ENCODE results near the gene ALX4. TPM values are rescaled to one million over a fixed set of nuclear protein-coding genes. Genes with fewer than 3 reads are reported as not detected.

Gene ALX4
- total RNA-seq, 2 donors from 2014 or later = 0.17 to 0.36 TPM

- Histone ChIP-seq H3K36me3 (no peaks in the 10 kb centered on the region), H3K27me3 (replicated peaks; ENCODE audit: insufficient read depth) (no peaks in the 10 kb centered on the region), H3K4me3 (no peak overlapping the region), H3K4me1 (replicated peaks) (no peaks in the 10 kb centered on the region), H3K9me3 (no peaks in the 10 kb centered on the region), H3K27ac (no peak overlapping the region)
- TF ChIP-seq POLR2AphosphoS5 (IDR thresholded peaks at IDR 0.05) (no peak), CTCF (IDR thresholded peaks at IDR 0.05) (no peak)
- 91% methylated on average over 8 of the region's 8 CpGs for WGBS
- intact Hi-C loops (cut with DNase I) = no loop called here
- DNase-seq (ENCODE audit: low spot score) = no peak
Measured at GRCh38 chr11:44267750-44268613, 42.0 kb downstream of the ALX4 start.

GRCh38 chr11:44267006-44267749 lies 42.8 kb downstream of the ALX4 start:
- Histone ChIP-seq H3K36me3 (no peaks in the 10 kb centered on the region), H3K9me3 (no peaks in the 10 kb centered on the region), H3K27ac (no peak overlapping the region), H3K27me3 (replicated peaks; ENCODE audit: insufficient read depth) (no peaks in the 10 kb centered on the region), H3K4me1 (replicated peaks) (no peaks in the 10 kb centered on the region), H3K4me3 (no peak overlapping the region)
- 89% methylated on average over 24 of the region's 24 CpGs for WGBS
- no peak for DNase-seq (ENCODE audit: low spot score)
- intact Hi-C loops (cut with DNase I) = no loop called here
- TF ChIP-seq POLR2AphosphoS5 (IDR thresholded peaks at IDR 0.05) (no peak), POLR2A (IDR thresholded peaks at IDR 0.05) (no peak), CTCF (IDR thresholded peaks at IDR 0.05) (no peak)

GRCh38 chr11:44266056-44266780 lies 43.7 kb downstream of the ALX4 start:
- no peaks in the 10 kb centered on the region for H3K4me1 ChIP-seq (replicated peaks)
- no peaks in the 10 kb centered on the region for H3K36me3 ChIP-seq
- no peak overlapping the region for H3K27ac ChIP-seq
- intact Hi-C loops (cut with DNase I) = no loop called here
- no peak overlapping the region for H3K4me3 ChIP-seq
- no peaks in the 10 kb centered on the region for H3K27me3 ChIP-seq (replicated peaks; ENCODE audit: insufficient read depth)
- no peaks in the 10 kb centered on the region for H3K9me3 ChIP-seq
- no peak for DNase-seq (ENCODE audit: low spot score)
- TF ChIP-seq POLR2A (IDR thresholded peaks at IDR 0.05) = no peak
- no peak for TF ChIP-seq POLR2AphosphoS5 (IDR thresholded peaks at IDR 0.05)
- TF ChIP-seq CTCF (IDR thresholded peaks at IDR 0.05) = no peak
- WGBS = 81% methylated on average over 9 of the region's 9 CpGs

- H3K9me3 ChIP-seq = no peaks in the 10 kb centered on the region
- intact Hi-C loops (cut with DNase I) = no loop called here
- H3K4me1 ChIP-seq (replicated peaks) = no peaks in the 10 kb centered on the region
- no peak overlapping the region for H3K4me3 ChIP-seq
- H3K36me3 ChIP-seq = no peaks in the 10 kb centered on the region
- H3K27ac ChIP-seq = no peak overlapping the region
- no peak for DNase-seq (ENCODE audit: low spot score)
- TF ChIP-seq CTCF (IDR thresholded peaks at IDR 0.05) = no peak
- TF ChIP-seq POLR2A (IDR thresholded peaks at IDR 0.05) = no peak
- no peak for TF ChIP-seq POLR2AphosphoS5 (IDR thresholded peaks at IDR 0.05)
- WGBS = 76% methylated on average over 20 of the region's 22 CpGs
- no peaks in the 10 kb centered on the region for H3K27me3 ChIP-seq (replicated peaks; ENCODE audit: insufficient read depth)
Measured at GRCh38 chr11:44264761-44265160, 45.2 kb downstream of the ALX4 start.
